Measurements from ENCODE around the gene SMOC1. TPM values are rescaled to one million over a fixed set of nuclear protein-coding genes. Genes with fewer than 3 reads are reported as not detected.

Gene SMOC1
- total RNA-seq, 1 donor from 2014 or later, result 4.4 TPM

GRCh38 chr14:69863083-69863482 is 16.1 kb upstream of the SMOC1 start:
- Histone ChIP-seq H3K9me3 (replicated peaks) (peaks cover 24% of the 10 kb centered on the region), H3K27me3 (ENCODE audit: low read depth) (peaks cover 57% of the 10 kb centered on the region), H3K27ac (replicated peaks) (no peak overlapping the region), H3K36me3 (no peaks in the 10 kb centered on the region), H3K4me1 (no peaks in the 10 kb centered on the region), H3K4me3 (no peak overlapping the region)
- intact Hi-C loops (cut with micrococcal nuclease), result no loop called here
- TF ChIP-seq CTCF (IDR thresholded peaks at IDR 0.05; ENCODE audit: borderline replicate concordance), result no peak
- DNase-seq, result no peak

- intact Hi-C loops (cut with micrococcal nuclease), result no loop called here
- peaks cover 37% of the 10 kb centered on the region for H3K9me3 ChIP-seq (replicated peaks)
- DNase-seq, result no peak
- TF ChIP-seq CTCF (IDR thresholded peaks at IDR 0.05; ENCODE audit: borderline replicate concordance), result no peak
- H3K4me3 ChIP-seq, result no peak overlapping the region
- no peaks in the 10 kb centered on the region for H3K36me3 ChIP-seq
- H3K4me1 ChIP-seq, result no peaks in the 10 kb centered on the region
- no peak overlapping the region for H3K27ac ChIP-seq (replicated peaks)
- H3K27me3 ChIP-seq (ENCODE audit: low read depth), result peaks cover 51% of the 10 kb centered on the region
These were observed 13.4 kb upstream of the SMOC1 start for GRCh38 chr14:69865701-69866365.

DNA sequence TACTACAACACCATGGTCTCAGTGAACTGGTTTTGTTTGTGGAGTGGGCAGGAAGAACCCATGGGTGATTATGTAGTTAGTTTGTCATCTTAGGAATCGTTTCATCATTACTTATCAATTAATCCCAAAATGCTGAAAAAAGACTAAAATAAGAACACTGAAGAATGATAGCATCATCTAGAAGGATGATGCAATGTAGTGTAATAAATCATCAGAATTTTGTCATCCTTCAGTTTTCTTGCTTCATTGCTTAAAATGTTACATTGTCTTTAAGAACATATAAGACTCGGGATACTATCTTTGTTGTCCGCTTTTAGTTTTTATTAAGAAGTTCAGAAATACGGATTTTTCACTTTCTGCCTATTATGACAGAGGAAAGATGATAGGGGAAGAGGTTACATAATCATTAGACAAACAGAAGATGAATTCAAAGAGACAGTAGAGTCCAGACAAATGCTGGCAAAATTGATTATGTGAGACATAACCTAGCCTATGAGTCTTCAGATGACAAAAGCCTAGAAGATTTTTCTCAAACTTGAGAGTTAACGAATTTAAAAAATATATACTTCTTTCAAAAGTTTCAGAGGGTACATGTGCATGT is 10.8 kb upstream of the SMOC1 start:
- Histone ChIP-seq H3K4me3 (no peak overlapping the region), H3K4me1 (no peaks in the 10 kb centered on the region), H3K9me3 (replicated peaks) (peaks cover 38% of the 10 kb centered on the region), H3K27me3 (ENCODE audit: low read depth) (peaks cover 45% of the 10 kb centered on the region), H3K27ac (replicated peaks) (no peak overlapping the region), H3K36me3 (no peaks in the 10 kb centered on the region)
- DNase-seq, result no peak
- TF ChIP-seq CTCF (IDR thresholded peaks at IDR 0.05; ENCODE audit: borderline replicate concordance), result no peak
- intact Hi-C loops (cut with micrococcal nuclease), result no loop called here

- Histone ChIP-seq H3K4me1 (no peaks in the 10 kb centered on the region), H3K9me3 (replicated peaks) (peaks cover 29% of the 10 kb centered on the region), H3K36me3 (no peaks in the 10 kb centered on the region), H3K4me3 (no peak overlapping the region), H3K27me3 (ENCODE audit: low read depth) (peaks cover 26% of the 10 kb centered on the region), H3K27ac (replicated peaks) (no peak overlapping the region)
- no peak for DNase-seq
- intact Hi-C loops (cut with micrococcal nuclease), result no loop called here
- TF ChIP-seq CTCF (IDR thresholded peaks at IDR 0.05; ENCODE audit: borderline replicate concordance), result no peak
These were observed 8.6 kb upstream of the SMOC1 start for GRCh38 chr14:69870613-69871012.

DNA sequence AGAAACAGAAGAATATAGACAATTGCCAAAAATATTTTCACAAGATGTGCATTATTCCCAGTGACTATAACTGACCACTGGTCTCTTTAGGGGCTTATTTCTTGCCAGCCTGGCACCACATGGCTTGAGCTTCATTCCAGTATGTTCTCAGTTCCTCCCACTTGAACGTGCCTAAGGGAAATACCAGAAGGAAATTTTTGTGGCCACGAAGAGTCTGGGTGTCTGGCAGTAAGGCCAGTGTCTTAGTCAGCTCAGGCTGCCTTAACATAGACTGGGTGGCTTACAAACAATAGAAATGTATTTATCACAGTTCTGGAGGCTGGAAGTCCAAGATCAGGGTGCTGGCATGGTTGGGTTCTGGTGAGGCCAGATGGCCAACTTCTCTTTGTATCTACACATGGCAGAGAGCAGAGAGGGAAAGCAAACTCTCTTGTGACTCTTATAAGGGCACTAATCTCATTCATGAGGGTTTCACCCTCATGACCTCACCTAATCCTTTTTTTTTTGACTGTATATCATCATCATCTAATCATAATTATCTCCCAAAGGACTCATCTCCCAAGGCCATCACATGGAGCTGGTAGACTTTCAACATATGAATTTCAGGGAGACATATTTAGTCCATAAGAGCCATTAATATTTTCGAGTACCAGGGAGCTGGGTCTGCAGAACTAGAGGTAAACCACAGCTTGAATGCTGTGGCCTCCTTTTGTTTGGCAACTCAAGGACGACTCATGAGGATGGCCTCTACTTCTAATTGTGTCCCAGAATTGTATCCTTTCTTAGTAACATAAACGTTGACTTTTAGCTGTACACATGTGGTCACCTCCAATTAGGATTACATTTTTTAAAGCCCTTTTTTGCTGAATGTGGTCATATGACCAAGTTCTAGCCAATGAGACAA is 5.1 kb upstream of the SMOC1 start:
- intact Hi-C loops (cut with micrococcal nuclease), result no loop called here
- peaks cover 1% of the 10 kb centered on the region for H3K4me1 ChIP-seq
- H3K4me3 ChIP-seq, result no peak overlapping the region
- H3K27me3 ChIP-seq (ENCODE audit: low read depth), result peaks cover 38% of the 10 kb centered on the region
- H3K27ac ChIP-seq (replicated peaks), result no peak overlapping the region
- no peak for TF ChIP-seq CTCF (IDR thresholded peaks at IDR 0.05; ENCODE audit: borderline replicate concordance)
- peaks cover 13% of the 10 kb centered on the region for H3K9me3 ChIP-seq (replicated peaks)
- no peak for DNase-seq
- H3K36me3 ChIP-seq, result no peaks in the 10 kb centered on the region

All from left ventricle myocardium inferior (tissue), 1 donor.